ENCODE measurements around the gene SUCO. TPM values are rescaled to one million over a fixed set of nuclear protein-coding genes. Genes with fewer than 3 reads are reported as not detected.

The SUCO gene
- total and polyA plus RNA-seq, 2 experiments from 2014 or later, result 18.0 to 49.8 TPM

- ATAC-seq, result no peak
- no peaks in the 10 kb centered on the region; the same call in 2 of the 3 replicates for H3K4me1 Mint-ChIP-seq
- Histone ChIP-seq H3K4me1 (ENCODE audit: insufficient read depth) (no peaks in the 10 kb centered on the region), H3K4me2 (no peak overlapping the region), H2AFZ (no peak overlapping the region), H3K27ac (ENCODE audit: low read depth) (no peak overlapping the region), H3K79me2 (replicated peaks; ENCODE audit: insufficient read depth) (no peaks in the 10 kb centered on the region), H3K36me3 (ENCODE audit: insufficient read depth) (no peaks in the 10 kb centered on the region), H4K20me1 (replicated peaks; ENCODE audit: insufficient read depth) (no peaks in the 10 kb centered on the region), H3K4me3 (no peak overlapping the region), H3F3A (replicated peaks; ENCODE audit: low read depth) (no peaks in the 10 kb centered on the region), H3K27me3 (ENCODE audit: insufficient read depth) (no peaks in the 10 kb centered on the region), H3K9me2 (ENCODE audit: insufficient read depth) (peaks cover 13% of the 10 kb centered on the region)
- TF ChIP-seq ZNF114 (CRISPR knock-in tag; IDR thresholded peaks at IDR 0.05) (no peak), POLR2AphosphoS5 (IDR thresholded peaks at IDR 0.05; ENCODE audit: low read depth) (no peak), STAT1 (IDR thresholded peaks at IDR 0.05; ENCODE audit: unreplicated experiment) (no peak), CTCF (conservative IDR thresholded peaks at IDR 0.05; ENCODE audit: low read depth in 2 of 2) (no peak), EZH2 (IDR thresholded peaks at IDR 0.05; ENCODE audit: low read depth, unreplicated experiment) (no peak), ZNF462 (CRISPR knock-in tag; IDR thresholded peaks at IDR 0.05) (no peak), REST (IDR thresholded peaks at IDR 0.05; ENCODE audit: unreplicated experiment) (no peak), ETS1 (IDR thresholded peaks at IDR 0.05) (no peak), CREB1 (CRISPR knock-in tag; IDR thresholded peaks at IDR 0.05; ENCODE audit: low read depth) (no peak), JUNB (IDR thresholded peaks at IDR 0.05; ENCODE audit: unreplicated experiment) (no peak), NANOG (IDR thresholded peaks at IDR 0.05; ENCODE audit: borderline replicate concordance) (no peak)
- no peak overlapping the region for H3K4me3 Mint-ChIP-seq
- peaks cover 3% of the 10 kb centered on the region for H3K27me3 Mint-ChIP-seq (ENCODE audit: insufficient read depth, low read depth, poor library complexity)
- H3K27ac Mint-ChIP-seq, result no peak overlapping the region
- H3K36me3 Mint-ChIP-seq (ENCODE audit: low read depth), result no peaks in the 10 kb centered on the region
- no peaks in the 10 kb centered on the region for H3K9me3 Mint-ChIP-seq
- no peak for DNase-seq (ENCODE audit: low spot score)
Measured at GRCh38 chr1:172661107-172661506, 128.2 kb downstream of the SUCO start.
